GM18526 (cell line): ENCODE measurements around the gene EPB41.

Experiments used
- POLR2A ChIP-seq: IDR thresholded peaks from 3 replicates; pipeline ENCODE4 v1.6.1; 2011; ENCODE audit not compliant: insufficient read length; ENCODE audit errors: extremely low read depth

The EPB41 gene

DNA sequence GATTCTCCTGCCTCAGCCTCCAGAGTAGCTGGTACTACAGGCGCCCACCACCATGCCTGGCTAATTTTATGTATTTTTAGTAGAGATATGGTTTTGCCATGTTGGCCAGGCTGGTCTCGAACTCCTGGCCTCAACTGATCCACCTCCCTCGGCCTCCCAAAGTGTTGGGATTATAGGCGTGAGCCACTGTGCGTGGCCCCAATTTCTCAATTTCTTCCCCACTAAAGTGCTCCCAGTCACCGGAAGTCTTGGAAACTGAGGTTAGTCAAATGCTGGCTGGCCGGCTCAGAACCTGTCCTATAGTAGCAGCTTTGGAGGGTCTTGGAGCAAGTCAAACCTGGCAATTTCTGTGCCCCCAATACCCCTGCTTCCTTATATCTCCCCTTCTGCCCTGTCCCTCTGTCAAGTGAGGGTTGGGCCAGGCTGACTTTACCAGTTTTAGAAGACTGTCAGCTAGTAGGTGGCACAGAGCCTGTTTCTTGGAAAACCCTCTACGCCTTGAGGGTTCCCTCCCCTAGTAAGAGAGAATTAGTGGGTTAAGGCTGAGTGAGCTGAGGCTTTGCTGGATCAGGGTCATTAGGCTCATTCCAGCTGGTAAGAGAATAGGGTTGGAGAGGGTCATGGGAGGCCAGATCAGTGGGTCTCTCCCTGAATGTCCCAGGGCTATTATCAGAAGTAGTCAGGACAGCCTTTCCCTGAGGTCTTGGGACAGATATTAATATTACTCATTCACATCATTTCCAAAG, 8.3 kb upstream of the EPB41 start:
- no peak for TF ChIP-seq POLR2A

DNA sequence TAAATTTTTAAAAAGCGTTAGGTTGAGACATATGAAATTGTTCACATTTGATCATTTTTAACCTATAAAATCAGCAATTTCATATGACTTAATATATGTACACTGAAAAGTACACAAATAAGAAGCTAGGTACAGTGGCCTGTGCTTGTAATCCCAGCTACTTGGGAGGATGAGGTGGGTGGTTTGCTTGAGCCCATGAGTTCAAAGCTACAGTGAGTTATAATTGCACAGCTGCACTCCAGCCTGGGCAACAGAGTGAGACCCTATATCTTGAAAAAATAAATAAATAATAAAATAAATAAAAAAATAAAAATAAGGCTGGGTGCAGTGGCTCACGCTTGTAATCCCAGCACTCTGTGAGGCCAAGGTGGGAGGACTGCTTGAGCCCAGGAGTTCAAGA, 5.2 kb upstream of the EPB41 start:
- TF ChIP-seq POLR2A: no peak

DNA sequence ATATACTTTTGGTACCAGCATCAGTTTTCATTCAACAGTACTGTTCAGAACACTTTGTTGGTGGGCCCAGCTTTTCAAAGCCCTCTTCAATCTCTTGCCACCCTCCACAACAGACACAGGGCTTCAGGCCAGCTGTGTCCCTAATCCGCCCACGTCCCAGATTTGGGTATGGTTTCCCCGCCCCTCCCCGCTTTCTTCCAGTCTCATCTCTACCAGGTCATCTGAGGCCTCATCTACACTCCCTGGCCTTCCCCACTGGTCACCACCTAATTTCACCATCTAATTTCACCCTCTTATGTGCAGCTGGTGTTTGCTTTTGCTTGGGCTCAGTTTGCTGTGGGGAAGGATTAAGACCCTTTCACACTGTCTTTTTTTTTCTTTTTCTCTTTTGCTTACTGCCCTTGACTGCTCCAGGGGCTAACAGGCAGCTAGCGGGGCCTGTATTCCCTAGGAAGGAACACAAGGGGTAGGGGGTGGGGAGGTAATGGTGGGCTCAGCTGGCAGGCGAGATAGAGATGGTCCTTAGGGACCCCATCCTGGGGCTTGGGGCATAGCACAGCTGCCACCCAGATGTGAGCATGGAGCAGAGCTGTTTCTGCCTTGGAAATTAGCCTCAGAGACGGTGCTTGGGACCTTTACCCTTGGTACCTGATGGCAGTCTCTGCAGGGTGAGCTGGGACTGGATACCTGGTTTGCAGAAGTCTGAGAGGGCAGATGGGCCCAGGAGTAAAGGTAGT, 3.8 kb upstream of the EPB41 start:
- no peak for TF ChIP-seq POLR2A

DNA sequence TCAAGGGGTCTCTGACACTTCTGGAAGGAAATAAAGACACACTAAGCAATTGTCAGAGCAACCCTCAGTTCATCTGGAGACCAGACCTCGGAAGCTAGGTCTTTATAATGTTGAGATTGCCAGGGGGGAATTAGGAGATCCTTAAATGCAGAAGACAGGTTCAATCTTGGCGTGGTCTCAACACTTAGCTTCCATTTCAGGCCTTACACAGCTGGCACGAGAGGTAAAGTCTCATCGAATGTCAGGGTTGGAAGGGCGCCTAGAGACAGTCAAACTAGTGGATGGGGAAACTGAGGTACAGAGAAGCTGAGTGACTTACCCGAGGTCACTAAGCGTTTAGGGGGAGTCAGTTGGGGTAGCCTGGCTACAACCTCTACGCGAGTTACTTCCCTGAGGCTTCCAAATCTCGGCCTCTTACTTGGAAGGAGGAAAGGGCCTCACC, 562 bp upstream of the EPB41 start:
- no peak for TF ChIP-seq POLR2A

DNA sequence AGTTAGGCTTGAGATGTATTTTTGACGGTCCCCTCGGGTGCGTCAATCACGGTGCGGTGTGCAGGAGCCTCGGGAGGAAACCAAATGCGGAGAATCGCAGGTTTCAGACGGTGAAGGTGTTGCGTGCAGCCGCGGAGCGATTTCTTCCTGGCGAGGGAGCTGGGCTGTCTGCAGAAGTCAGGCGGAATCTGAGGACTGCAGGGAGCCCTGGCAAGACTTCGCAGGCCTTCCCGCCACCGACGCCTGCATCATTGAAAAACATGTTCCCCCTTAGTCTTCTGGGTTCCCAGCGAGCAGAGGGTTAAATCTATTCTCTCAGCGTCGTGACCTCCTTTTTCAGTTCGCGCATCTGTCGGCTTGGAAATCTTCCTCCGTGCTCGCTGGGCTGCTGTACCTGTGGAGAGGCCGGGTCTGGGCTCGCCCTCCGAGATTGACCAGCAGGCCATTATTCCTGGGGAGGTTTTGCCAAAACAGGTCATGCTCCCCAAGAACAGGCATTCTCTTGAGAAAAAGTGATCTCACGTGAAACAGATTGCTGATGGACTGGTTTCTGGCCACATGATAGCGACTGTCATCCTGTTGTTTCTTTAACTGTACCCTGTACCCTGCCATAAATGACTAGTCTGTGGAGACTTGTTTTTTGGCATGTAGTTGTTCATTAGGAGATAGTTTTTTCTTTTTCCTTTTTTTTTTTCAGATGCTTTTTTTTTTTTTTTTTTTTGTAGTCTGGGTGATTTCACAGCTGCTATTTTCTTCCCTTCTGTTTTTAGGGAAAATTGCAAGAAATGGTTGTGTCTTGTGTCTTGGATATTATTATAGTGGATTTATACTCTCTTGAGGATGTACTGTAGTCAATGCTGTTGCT, 894 bp downstream of the EPB41 start:
- TF ChIP-seq POLR2A: no peak

DNA sequence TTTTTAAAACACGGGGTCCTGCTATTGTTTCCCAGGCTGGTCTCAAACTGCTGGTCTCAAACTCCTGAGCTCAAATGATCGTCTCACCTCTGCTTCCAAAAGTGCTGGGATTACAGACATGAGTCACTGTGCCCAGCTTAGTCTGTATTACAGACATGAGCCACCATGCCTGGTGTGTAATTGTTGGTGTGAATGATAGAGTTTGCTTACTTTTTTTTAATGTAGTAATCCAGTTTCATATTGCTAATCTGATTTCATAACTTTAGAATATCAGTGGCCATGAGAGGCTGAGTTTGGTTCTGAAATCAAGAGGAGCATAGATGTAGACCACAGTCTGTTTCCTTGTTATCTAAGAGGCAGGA, 3.4 kb downstream of the EPB41 start:
- TF ChIP-seq POLR2A: no peak

DNA sequence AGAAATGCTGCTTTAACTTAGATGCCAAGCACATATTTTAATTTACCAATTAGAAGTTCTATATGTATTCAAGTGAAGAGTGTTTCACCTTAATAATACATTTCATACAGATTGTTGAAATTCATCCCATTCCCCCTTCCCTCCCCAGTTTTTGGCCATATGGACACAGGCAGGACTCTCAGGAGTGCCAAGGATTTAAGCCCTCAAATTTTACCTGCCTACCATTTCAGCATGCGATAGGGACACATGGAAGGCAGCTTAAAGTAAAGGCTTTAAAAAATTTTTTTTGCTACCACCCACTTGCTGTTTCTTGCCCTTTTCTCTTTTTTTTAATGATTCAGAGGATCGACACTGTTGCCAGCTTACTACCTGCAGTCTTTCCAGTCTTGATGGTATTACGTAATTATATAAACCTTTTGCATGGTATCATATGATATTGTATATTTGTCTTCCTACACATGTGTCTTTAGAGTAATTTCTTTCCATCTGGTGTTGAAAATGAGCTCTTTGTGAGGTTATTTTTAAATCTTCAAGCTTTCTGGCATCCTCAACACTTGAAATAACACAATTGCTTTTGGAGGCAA, 7.0 kb downstream of the EPB41 start:
- no peak for TF ChIP-seq POLR2A

DNA sequence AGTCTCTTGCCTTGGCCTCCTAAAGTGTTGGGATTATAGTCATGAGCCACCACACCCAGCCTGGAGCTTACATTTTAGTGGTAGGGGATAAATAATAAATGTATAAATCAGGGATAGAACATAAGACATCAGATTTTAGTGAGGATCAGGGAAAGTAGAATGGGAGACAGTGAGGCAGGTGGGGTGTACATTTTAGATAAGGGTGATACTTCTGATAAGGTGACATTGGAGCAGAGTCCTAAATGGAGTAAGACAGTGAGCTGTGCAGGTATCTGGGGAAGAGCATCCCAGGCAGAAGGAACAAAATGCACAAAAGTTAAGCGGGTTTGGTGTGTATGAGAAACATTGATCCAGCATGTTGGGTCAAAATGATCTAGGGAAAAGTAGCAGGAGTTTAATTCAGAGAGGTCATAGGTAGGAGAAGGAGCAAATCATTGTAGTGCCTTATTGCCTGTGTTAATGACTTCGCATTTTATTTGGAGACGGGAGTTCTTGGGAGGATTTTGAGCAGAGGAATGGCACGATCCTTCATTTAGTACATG, 11.1 kb downstream of the EPB41 start:
- no peak for TF ChIP-seq POLR2A

DNA sequence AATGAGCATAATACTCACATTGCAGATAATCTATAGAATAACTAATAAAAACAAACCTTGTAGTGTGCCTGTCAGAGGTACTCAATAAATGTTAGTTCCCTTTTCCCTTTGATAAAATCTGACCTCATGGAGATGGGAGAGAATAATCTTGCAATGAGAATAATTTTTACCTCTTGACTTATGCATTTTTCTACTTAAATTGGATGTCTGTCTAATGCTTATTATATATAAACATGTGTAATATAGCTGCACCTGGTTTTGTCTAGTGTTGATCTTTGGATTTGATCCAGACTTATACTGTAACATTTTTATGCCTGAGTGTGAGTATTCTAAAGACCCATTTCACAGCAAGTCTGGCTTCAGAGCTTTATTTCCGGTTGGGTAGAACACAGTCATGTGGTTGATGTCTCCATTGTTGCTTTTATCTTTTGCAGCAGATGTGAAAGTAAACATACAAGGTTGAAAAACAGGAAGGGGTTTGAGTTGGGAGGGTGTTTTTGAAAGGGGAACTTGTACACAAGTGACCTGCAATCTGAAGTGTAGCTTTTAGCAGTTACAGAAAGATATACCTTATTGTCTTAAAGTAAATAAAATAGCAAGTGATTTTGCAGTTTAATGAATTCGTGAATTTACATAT, 12.4 kb downstream of the EPB41 start:
- TF ChIP-seq POLR2A: no peak

DNA sequence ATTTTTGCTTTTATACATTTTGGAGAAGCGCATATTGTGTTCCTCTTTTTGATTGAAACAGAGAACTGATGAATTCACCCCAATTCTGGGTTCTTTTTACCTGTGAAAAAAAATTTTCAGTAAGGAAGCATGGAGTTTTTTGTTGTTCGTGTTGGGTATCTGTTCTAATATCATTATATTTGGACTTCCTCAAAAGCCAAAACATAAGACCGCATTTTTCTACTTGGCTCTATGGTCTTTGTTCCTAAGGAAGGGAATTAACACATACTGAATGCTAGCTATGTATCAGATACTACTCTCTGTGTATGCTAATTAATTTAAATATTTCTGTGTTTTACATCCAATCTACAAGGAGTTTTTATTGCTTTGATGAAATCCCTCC, 12.9 kb downstream of the EPB41 start:
- TF ChIP-seq POLR2A: no peak

DNA sequence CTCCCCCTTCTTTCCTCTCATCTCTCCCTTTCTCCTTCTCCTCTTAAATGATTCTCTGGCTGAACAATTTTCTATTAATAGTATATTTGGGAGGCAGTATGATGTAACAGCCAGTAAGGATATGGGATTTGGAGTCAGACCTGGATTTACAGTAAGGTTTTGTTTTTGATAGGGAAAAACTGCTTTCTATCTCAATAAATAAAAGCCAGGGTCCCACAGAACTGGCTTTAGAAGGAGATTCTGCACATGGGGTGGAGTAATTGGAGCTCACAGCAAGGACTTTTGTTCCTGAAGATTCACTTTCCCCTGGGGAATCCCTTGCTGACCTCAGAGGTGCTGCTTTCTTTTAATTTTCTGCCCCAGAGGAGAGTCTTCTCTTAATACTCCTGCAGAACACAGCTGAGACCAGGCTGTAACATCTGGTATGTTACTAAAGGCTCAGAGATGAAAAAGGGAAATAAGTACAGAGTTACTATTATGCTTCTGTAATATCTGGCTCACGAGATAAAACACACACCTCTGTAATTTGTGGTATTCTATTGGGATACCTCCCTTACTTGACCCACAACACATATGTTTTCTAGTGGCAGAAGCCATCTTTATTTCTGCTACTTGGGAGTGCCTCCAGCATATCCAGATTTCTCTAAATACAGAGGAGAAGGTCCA, 13.4 kb downstream of the EPB41 start:
- TF ChIP-seq POLR2A: no peak

DNA sequence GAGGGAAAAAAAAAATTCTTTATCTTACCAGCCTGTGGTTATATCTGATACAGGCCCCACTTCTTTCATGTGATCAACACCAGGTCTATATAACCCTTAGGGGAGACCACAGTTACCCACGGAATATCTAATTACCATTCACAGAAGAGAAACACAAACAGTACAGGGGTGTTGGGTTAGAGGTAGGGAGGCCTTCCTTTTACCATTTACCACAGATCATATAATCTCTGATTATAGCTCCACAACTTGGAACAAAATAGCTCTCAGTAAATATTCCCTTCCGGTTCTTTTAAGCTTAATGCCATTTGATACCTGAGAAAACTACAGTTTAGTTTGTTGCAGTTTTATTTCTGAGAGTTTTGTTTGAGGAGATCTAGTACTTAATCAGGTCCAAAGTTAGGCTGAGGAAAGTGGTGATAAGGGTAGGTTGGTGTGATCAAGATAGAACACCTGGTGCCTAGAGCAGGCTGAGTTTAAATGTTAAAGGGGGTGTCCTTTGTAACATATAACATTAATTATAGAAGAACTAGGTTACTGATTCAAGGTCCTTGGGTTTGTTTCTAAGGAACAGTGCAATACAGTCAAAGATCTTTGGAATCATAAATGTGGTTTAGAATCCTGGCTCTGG, 14.1 kb downstream of the EPB41 start:
- TF ChIP-seq POLR2A: no peak

DNA sequence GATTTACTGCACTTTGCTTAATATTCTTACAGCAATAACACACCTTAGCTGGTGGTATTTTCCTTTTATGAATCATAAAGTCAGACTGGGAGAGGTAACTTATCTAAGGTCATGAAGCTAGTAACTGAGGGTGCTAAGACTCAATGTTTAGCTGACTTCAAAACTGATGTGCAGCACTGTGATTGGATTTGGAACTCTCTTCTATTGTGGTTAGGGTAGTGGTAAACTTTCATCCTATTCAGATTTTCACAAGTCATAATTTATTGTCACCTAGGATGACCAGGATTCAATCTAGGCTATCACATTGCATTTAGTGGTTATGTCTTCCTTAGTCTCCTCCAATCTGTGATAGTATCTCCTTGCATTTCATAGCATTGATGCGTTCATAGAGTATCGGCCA, 18.9 kb downstream of the EPB41 start:
- TF ChIP-seq POLR2A: no peak

DNA sequence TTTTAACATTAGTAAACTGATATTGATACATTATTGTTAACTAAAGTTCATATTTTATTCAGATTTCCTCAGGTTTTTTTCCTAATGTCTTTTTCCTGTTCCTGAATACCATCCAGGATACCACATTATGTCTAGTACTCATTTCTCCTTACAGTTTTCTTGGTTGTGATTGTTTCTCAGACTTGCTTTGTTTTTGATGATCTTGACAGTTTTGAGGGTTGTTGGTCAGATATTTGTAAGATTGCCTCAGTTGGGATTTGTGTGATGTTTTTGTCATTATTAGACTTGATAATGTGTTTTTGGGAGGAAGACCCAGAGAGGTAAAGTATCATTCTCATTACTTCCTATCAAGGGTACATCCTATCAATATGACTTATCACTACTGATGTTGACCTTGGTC, 19.5 kb downstream of the EPB41 start:
- TF ChIP-seq POLR2A: no peak
